Panc1 (cell line): ENCODE measurements around the gene PGD. TPM values are rescaled to one million over a fixed set of nuclear protein-coding genes. Genes with fewer than 3 reads are reported as not detected.
"Not testable (repeated sequence)": the region's sequence is repeated elsewhere in the genome, so short reads cannot be mapped to it uniquely, and the experiment has no call there.

Source experiments
- ATAC-seq: fragments of 200-7000 bp; cut with Tn5 transposase; 2 replicates; pipeline ENCODE4 v1.9.1; 2020; ENCODE audit warnings: mild to moderate bottlenecking, moderate library complexity
- BruUV-seq: library from RNA; stranded (reverse); fragments of 400-500 nt; replicated peaks from 2 replicates; lab custom pipeline; 2021; lab: Mats Ljungman, UMichigan
- CTCF ChIA-PET: fragments of 300-600 bp; sonication (Branson Sonifier 250); formaldehyde crosslinking; loops from one replicate; lab custom pipeline; 2022; ENCODE audit warnings: antibody characterized with exemption; lab: Charles Lee
- POLR2A ChIA-PET: fragments of 300-600 bp; sonication (Branson Sonifier 250); formaldehyde crosslinking; loops from one replicate; lab custom pipeline; 2022; ENCODE audit warnings: antibody characterized with exemption; lab: Charles Lee
- DNase-seq: peaks from one replicate; pipeline ENCODE4 v3.0.0-alpha.2; 2010; ENCODE audit warnings: low read depth, low spot score
- H3K27ac ChIP-seq: 2 replicates; pipeline ENCODE4 v1.5.1; 2011; ENCODE audit warnings: mild to moderate bottlenecking, low read length, inconsistent platforms
- H3K27me3 ChIP-seq: fragments of 200-500 bp; sonication (Bioruptor generic); 2 replicates; pipeline ENCODE4 v1.6.0; 2014; ENCODE audit warnings: low read length, inconsistent platforms; ENCODE audit not compliant: control insufficient read depth, insufficient read depth
- H3K36me3 ChIP-seq: fragments of 200-500 bp; sonication (Bioruptor generic); 2 replicates; pipeline ENCODE4 v1.5.1; 2014; ENCODE audit warnings: inconsistent platforms, mild to moderate bottlenecking, low read length, moderate library complexity; ENCODE audit not compliant: control insufficient read depth, insufficient read depth
- H3K4me1 ChIP-seq: 2 replicates; pipeline ENCODE4 v1.5.1; 2011; ENCODE audit warnings: inconsistent platforms, mild to moderate bottlenecking, low read length, moderate library complexity; ENCODE audit not compliant: control insufficient read depth, insufficient read depth
- H3K4me3 ChIP-seq, 2 experiments: 2 replicates each; pipeline ENCODE4 v1.5.1; 2011 to 2012; ENCODE audit warnings: low read depth in 2 of 2, low read length in 2 of 2, mild to moderate bottlenecking in 2 of 2, inconsistent platforms in 1 of 2, moderate library complexity in 1 of 2
- H3K9me3 ChIP-seq: fragments of 200-500 bp; sonication (Bioruptor generic); 2 replicates; pipeline ENCODE4 v1.5.1; 2014; ENCODE audit warnings: low read depth, mild to moderate bottlenecking, inconsistent platforms, low read length, moderate library complexity; ENCODE audit not compliant: control insufficient read depth, insufficient read depth
- CTCF ChIP-seq: fragments of 450-650 bp; IDR thresholded peaks from 2 replicates; pipeline ENCODE4 v1.5.1; 2017; ENCODE audit warnings: mild to moderate bottlenecking
- POLR2AphosphoS5 ChIP-seq: IDR thresholded peaks from 2 replicates; pipeline ENCODE4 v1.6.1; 2012; ENCODE audit warnings: mild to moderate bottlenecking, low read depth, low read length, moderate library complexity
- SIN3A ChIP-seq: IDR thresholded peaks from 2 replicates; pipeline ENCODE4 v1.6.1; 2012; ENCODE audit warnings: low read depth, mild to moderate bottlenecking, low read length, moderate library complexity, borderline replicate concordance; ENCODE audit not compliant: insufficient read depth
- TCF7L2 ChIP-seq: IDR thresholded peaks from 2 replicates; pipeline ENCODE4 v1.6.1; 2011; ENCODE audit warnings: mild to moderate bottlenecking, low read depth, low read length, inconsistent platforms
- in situ Hi-C: cut with HindIII; loops from 2 replicates; pipeline ENCODE4 v1.10.0; 2016; ENCODE audit warnings: low sequenced_read_pairs, low pct_unique_long_range_greater_than_20kb
- intact Hi-C: fragments of 100-400 bp; cut with micrococcal nuclease; formaldehyde crosslinking; loops from one replicate; pipeline ENCODE4 v1.10.0; 2022; ENCODE audit not compliant: unreplicated experiment
- total RNA-seq: library from RNA; stranded (reverse); gene quantifications from one replicate; pipeline ENCODE4 v1.2.1, GENCODE V29; 2021; ENCODE audit not compliant: unreplicated experiment
- TF ChIP-seq, protein P1 (sequence below), 2 experiments: IDR thresholded peaks; 2 replicates each; pipeline ENCODE4 v1.6.1; 2011 to 2012; ENCODE audit warnings: low read depth in 2 of 2, control low read depth in 1 of 2, low read length in 1 of 2, mild to moderate bottlenecking in 1 of 2, moderate library complexity in 1 of 2; ENCODE audit not compliant: insufficient read depth in 1 of 2

PGD gene
- total RNA-seq, 1 experiment from 2014 or later: 158 TPM

- ATAC-seq: no peak
- no peak for TF ChIP-seq CTCF
- TF ChIP-seq, protein P1, sequence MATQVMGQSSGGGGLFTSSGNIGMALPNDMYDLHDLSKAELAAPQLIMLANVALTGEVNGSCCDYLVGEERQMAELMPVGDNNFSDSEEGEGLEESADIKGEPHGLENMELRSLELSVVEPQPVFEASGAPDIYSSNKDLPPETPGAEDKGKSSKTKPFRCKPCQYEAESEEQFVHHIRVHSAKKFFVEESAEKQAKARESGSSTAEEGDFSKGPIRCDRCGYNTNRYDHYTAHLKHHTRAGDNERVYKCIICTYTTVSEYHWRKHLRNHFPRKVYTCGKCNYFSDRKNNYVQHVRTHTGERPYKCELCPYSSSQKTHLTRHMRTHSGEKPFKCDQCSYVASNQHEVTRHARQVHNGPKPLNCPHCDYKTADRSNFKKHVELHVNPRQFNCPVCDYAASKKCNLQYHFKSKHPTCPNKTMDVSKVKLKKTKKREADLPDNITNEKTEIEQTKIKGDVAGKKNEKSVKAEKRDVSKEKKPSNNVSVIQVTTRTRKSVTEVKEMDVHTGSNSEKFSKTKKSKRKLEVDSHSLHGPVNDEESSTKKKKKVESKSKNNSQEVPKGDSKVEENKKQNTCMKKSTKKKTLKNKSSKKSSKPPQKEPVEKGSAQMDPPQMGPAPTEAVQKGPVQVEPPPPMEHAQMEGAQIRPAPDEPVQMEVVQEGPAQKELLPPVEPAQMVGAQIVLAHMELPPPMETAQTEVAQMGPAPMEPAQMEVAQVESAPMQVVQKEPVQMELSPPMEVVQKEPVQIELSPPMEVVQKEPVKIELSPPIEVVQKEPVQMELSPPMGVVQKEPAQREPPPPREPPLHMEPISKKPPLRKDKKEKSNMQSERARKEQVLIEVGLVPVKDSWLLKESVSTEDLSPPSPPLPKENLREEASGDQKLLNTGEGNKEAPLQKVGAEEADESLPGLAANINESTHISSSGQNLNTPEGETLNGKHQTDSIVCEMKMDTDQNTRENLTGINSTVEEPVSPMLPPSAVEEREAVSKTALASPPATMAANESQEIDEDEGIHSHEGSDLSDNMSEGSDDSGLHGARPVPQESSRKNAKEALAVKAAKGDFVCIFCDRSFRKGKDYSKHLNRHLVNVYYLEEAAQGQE (IDR thresholded peaks at IDR 0.05; ENCODE audit: insufficient read depth in 1 of 2, low read depth in 2 of 2, low read length in 1 of 2): no peak
- intact Hi-C loops: no loop called here
Observed at GRCh38 chr1:10424034-10424433, 25.2 kb downstream of the PGD start.

DNA sequence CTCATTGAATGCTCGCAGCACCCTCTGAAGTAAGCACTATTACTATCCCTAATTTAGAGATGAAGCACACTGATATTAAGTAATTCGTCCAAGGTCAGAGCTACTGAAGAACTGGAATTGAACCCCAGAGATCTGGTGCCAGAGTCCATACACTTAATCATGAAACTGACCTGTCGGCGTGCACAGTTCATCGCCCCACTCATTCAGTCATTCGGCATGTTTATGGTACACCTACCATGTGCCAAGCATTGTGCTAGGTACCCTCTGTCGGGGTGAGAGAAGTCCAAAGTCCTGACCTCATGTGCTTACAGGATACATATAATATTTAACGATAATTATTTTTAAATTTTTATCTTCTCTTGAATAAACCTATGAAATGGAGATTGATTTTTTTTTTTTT lies 25.8 kb downstream of the PGD start:
- Histone ChIP-seq H3K27me3 (no peaks in the 10 kb centered on the region), H3K4me1 (no peaks in the 10 kb centered on the region; the same call in 1 of the 2 replicates), H3K9me3 (no peaks in the 10 kb centered on the region), H3K36me3 (no peaks in the 10 kb centered on the region), H3K27ac (no peak overlapping the region), H3K4me3 (no peak overlapping the region)
- TF ChIP-seq, protein P1 (IDR thresholded peaks at IDR 0.05; ENCODE audit: insufficient read depth in 1 of 2, low read depth in 2 of 2, low read length in 1 of 2): no peak
- TF ChIP-seq CTCF (no peak), TCF7L2 (no peak), SIN3A (no peak), POLR2AphosphoS5 (no peak)
- intact Hi-C loops: no loop called here
- CTCF ChIA-PET: no interaction called here
- ATAC-seq (no peak), DNase-seq (no peak)
- BruUV-seq: no TSS peak
- in situ Hi-C loops: no loop called here
- POLR2A ChIA-PET: no interaction called here

More at GRCh38 chr1:10424034-10424433, 25.2 kb downstream of the PGD start:
- no peak for DNase-seq
- Histone ChIP-seq H3K9me3 (no peaks in the 10 kb centered on the region), H3K4me3 (no peak overlapping the region), H3K4me1 (no peaks in the 10 kb centered on the region), H3K27me3 (no peaks in the 10 kb centered on the region), H3K27ac (no peak overlapping the region), H3K36me3 (no peaks in the 10 kb centered on the region)
- in situ Hi-C loops: no loop called here
- BruUV-seq: no TSS peak
- POLR2A ChIA-PET: no interaction called here
- CTCF ChIA-PET: no interaction called here

- H3K4me3 ChIP-seq, BruUV-seq, H3K27me3 ChIP-seq, H3K27ac ChIP-seq, H3K9me3 ChIP-seq, ATAC-seq, in situ Hi-C loops, H3K36me3 ChIP-seq, DNase-seq, intact Hi-C loops, H3K4me1 ChIP-seq, CTCF ChIA-PET, POLR2A ChIA-PET: not testable (repeated sequence)
Observed at GRCh38 chr1:10425826-10426534, 27.1 kb downstream of the PGD start.

DNA sequence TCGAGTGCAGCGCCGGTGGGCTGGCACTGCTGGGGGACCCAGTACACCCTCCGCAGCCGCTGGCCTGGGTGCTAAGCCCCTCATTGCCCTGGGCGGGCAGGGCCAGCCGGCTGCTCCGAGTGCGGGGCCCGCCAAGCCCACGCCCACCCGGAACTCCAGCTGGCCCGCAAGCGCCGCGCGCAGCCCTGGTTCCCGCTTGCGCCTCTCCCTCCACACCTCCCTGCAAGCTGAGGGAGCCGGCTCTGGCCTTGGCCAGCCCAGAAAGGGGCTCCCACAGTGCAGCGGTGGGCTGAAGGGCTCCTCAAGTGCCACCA lies 27.6 kb downstream of the PGD start:
- H3K9me3 ChIP-seq, ATAC-seq, H3K4me3 ChIP-seq, H3K27ac ChIP-seq, intact Hi-C loops, DNase-seq, CTCF ChIA-PET, H3K36me3 ChIP-seq, H3K4me1 ChIP-seq, in situ Hi-C loops, H3K27me3 ChIP-seq, BruUV-seq, POLR2A ChIA-PET: not testable (repeated sequence)
